Upper lobe of left lung (tissue), 4 donors: ENCODE measurements around the gene MORC1.

ENCODE experiments used
- EP300 ChIP-seq, 4 donors: sonication (generic); formaldehyde crosslinking; IDR thresholded peaks; one replicate each; pipeline ENCODE4 v1.5.1; 2017; ENCODE audit warnings: antibody characterized with exemption in 4 of 4, control low read depth in 2 of 4
- POLR2A ChIP-seq, 4 donors: fragments of 450-650 bp; IDR thresholded peaks; one replicate each; pipeline ENCODE4 v1.5.1; 2016 to 2017; ENCODE audit warnings: antibody characterized with exemption in 4 of 4, mild to moderate bottlenecking in 2 of 4
- POLR2AphosphoS5 ChIP-seq, 2 donors: sonication (generic); formaldehyde crosslinking; IDR thresholded peaks; one replicate each; pipeline ENCODE4 v1.5.1; 2017; ENCODE audit warnings: antibody characterized with exemption in 2 of 2
- TF ChIP-seq, protein P1 (sequence below), 6 experiments: fragments of 450-650 bp in 4 of 6; fragments of 200-600 bp in 2 of 6; sonication (generic) in 2 of 6; IDR thresholded peaks; one replicate each; pipeline ENCODE4 v1.5.1; 2016 to 2019; ENCODE audit warnings: antibody characterized with exemption in 6 of 6

DNA sequence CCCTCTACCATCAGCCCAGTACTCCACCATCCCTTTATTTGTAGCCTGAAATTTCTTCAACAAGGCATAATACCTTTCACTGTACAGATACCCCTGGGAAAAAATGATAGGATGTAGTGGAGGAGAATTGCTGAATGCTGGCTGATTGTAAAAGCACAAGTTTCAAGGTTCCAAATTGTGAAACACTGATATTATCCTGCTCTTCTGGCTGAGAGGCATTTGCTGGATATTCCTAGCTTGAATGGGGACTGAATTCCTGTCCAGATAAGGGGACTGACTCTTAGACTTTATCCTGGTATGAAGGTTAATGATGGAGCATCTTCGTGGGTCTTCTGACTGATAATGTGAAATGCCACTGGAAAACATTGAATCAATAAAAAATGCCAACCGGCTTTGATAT lies 9.6 kb upstream of the MORC1 start:
- no peak for TF ChIP-seq POLR2A (IDR thresholded peaks at IDR 0.05)
- TF ChIP-seq, protein P1, sequence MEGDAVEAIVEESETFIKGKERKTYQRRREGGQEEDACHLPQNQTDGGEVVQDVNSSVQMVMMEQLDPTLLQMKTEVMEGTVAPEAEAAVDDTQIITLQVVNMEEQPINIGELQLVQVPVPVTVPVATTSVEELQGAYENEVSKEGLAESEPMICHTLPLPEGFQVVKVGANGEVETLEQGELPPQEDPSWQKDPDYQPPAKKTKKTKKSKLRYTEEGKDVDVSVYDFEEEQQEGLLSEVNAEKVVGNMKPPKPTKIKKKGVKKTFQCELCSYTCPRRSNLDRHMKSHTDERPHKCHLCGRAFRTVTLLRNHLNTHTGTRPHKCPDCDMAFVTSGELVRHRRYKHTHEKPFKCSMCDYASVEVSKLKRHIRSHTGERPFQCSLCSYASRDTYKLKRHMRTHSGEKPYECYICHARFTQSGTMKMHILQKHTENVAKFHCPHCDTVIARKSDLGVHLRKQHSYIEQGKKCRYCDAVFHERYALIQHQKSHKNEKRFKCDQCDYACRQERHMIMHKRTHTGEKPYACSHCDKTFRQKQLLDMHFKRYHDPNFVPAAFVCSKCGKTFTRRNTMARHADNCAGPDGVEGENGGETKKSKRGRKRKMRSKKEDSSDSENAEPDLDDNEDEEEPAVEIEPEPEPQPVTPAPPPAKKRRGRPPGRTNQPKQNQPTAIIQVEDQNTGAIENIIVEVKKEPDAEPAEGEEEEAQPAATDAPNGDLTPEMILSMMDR (IDR thresholded peaks at IDR 0.05) = no peak
- no peak for TF ChIP-seq POLR2AphosphoS5 (IDR thresholded peaks at IDR 0.05)
- no peak for TF ChIP-seq EP300 (IDR thresholded peaks at IDR 0.05)
